Measurements from ENCODE around the gene SLC22A8.

SLC22A8 gene

DNA sequence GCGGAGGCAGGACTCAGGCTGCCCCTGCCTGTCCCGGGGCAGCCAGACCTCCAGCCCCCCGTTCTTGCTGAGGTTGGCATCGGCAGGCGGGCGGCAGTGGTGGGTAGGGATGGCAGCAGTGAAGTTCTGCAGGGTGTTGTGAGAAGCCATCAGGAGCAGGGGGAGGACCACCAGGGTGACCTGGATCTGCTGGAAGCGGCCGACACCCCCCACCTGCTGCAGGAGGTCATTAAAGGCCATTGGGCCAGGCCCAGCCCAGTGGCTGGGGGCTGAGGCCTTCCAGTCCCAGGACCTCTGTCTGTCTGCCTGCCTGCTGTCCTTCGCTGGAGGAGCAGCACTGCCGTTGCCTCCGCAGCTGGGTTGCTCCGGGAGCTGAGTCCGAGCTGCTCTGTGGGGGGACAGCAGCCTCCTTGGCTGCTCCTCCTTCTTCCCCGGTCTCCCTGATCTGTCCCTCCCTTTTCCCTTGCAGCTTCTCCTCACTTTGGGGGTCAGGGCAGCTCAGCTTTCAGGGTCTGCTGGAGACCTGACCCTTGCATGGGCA lies 31.1 kb downstream of the SLC22A8 start, which contains the start of gene SLC22A6:
Gene SLC22A6, minus strand, starts transcription at position 517 of the 541 bp plus-strand sequence. Its CDS starts 277 bp downstream, at position 240.
- H3K27me3 ChIP-seq (ENCODE audit: control insufficient read depth, insufficient read depth, low read length): peaks cover 13% of the 10 kb centered on the region
- no peaks in the 10 kb centered on the region for H3K4me1 ChIP-seq (ENCODE audit: control insufficient read depth, insufficient read depth, low read length)
- H3K9ac ChIP-seq (ENCODE audit: low read depth, low read length): no peak within 1 kb of the TSS
- no peaks in the 10 kb centered on the region for H3K36me3 ChIP-seq (ENCODE audit: insufficient read depth, low read length)
- H3K4me3 ChIP-seq (ENCODE audit: low read length): no peak within 1 kb of the TSS
- no peak within 1 kb of the TSS for H3K4me2 ChIP-seq (ENCODE audit: low read length)
- H3K9me3 ChIP-seq (replicated peaks; ENCODE audit: low read length): no peaks in the 10 kb centered on the region

DNA sequence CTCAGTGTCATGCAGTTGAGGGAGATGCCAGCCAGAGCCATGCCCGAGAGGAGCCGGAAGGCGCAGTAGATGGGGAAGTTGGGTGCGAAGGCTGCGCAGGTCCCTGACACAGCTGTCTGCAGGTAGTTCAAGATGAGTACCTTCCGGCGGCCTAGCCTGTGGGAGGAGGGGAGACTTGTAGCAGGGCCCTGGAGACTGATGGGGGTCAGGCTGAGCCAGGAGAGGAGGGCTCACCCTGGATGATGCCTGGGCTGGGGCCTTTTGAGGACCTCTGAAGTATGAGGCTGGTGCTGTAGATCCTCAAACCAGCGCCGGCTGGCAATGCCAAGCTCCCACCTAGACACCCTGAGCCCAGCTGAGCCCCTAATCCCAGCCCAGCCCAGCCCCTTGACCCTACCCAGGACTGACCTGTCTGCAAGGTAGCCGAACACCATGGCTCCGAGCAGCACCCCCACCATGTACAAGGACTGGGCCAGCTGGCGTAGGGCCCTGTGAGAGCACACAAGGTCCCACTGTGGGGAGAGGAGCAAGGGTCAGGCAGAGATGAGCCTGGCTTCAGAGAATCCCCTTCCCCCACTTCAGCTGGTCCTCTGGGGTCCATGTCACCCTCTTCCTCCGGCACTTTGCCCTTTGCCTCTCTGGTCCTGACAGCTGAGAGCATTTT lies 32.0 kb downstream of the SLC22A8 start:
- Histone ChIP-seq H3K9me3 (replicated peaks; ENCODE audit: low read length) (no peaks in the 10 kb centered on the region), H3K27me3 (ENCODE audit: control insufficient read depth, insufficient read depth, low read length) (peaks cover 8% of the 10 kb centered on the region), H3K36me3 (ENCODE audit: insufficient read depth, low read length) (no peaks in the 10 kb centered on the region), H3K4me2 (ENCODE audit: low read length) (no peak overlapping the region), H3K9ac (ENCODE audit: low read depth, low read length) (no peak overlapping the region), H3K4me1 (ENCODE audit: control insufficient read depth, insufficient read depth, low read length) (no peaks in the 10 kb centered on the region), H3K4me3 (ENCODE audit: low read length) (no peak overlapping the region)

DNA sequence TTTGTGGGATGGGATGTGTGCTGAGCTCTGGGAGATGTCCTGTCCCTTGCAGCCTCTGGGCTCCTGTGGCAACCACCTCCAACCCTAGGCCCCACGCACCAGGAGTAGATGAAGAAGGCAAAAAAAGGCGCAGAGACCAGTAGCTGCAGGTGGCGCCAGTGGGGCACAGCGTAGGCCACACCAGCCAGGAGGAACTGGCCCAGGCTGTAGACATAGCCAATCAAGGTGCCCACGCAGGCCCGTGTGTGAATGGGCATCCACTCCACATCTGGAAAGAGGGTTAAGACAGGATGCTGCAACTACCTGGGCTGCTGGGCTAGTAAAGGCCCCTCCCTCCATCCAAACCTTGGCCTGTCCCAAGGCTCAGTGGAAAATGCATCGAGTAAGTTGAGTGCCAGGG lies 33.9 kb downstream of the SLC22A8 start:
- Histone ChIP-seq H3K27me3 (ENCODE audit: control insufficient read depth, insufficient read depth, low read length) (no peaks in the 10 kb centered on the region), H3K9me3 (replicated peaks; ENCODE audit: low read length) (no peaks in the 10 kb centered on the region), H3K36me3 (ENCODE audit: insufficient read depth, low read length) (no peaks in the 10 kb centered on the region), H3K4me1 (ENCODE audit: control insufficient read depth, insufficient read depth, low read length) (no peaks in the 10 kb centered on the region), H3K4me3 (ENCODE audit: low read length) (no peak overlapping the region), H3K4me2 (ENCODE audit: low read length) (no peak overlapping the region), H3K9ac (ENCODE audit: low read depth, low read length) (no peak overlapping the region)

DNA sequence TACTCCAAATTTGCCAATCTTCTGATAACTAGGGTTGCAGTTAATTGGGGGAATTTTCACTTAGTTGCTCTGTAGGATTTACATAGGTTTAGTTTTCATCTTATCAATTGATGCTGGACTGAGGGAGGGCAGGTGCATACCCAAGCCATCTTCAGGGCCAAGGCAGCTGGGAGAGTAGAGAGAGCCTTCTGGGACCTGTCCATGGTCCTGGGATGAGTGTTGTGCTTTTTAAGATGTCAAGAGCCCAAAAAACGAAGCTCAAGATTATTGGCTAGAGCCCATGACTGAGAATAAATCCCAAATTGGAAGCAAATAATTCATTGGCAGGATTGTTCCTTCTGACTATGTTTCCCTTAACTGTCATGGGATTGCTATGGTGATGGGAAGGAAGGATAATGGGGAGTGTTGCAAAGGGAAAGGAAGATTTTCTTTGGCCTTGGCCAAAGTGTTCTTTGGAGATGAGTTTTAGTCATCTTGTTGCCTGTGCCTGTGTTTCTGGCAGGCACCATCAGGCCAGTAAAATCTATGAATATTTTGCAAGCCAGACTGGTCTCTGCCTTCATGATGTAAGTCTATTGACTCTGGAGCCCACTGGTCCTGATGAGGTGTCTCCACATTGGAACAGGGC lies 35.4 kb downstream of the SLC22A8 start:
- Histone ChIP-seq H3K9ac (ENCODE audit: low read depth, low read length) (no peak overlapping the region), H3K4me3 (ENCODE audit: low read length) (no peak overlapping the region), H3K9me3 (replicated peaks; ENCODE audit: low read length) (no peaks in the 10 kb centered on the region), H3K4me1 (ENCODE audit: control insufficient read depth, insufficient read depth, low read length) (no peaks in the 10 kb centered on the region), H3K27me3 (ENCODE audit: control insufficient read depth, insufficient read depth, low read length) (peaks cover 3% of the 10 kb centered on the region), H3K36me3 (ENCODE audit: insufficient read depth, low read length) (no peaks in the 10 kb centered on the region), H3K4me2 (ENCODE audit: low read length) (no peak overlapping the region)

DNA sequence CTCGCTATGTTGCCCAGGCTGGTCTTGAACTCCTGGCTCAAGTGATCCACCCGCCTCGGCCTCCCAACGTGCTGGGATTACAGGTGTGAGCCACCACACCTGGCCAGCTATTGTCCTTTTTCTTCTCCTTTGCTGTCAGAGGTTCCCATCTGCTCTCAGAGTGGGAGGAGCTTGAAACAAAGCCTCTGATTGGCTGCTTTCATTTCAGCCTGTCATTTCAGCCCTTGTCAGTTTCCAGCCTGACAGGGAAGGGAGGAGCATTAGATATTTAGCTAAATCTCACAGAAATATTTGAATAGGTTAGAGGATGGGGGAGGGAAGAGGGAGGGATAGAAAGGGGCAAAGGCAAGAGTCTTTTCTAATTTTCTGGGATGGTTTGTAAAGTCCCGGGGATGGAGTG lies 39.5 kb downstream of the SLC22A8 start:
- no peak overlapping the region for H3K9ac ChIP-seq (ENCODE audit: low read depth, low read length)
- peaks cover 6% of the 10 kb centered on the region for H3K27me3 ChIP-seq (ENCODE audit: control insufficient read depth, insufficient read depth, low read length)
- H3K4me3 ChIP-seq (ENCODE audit: low read length): no peak overlapping the region
- no peaks in the 10 kb centered on the region for H3K36me3 ChIP-seq (ENCODE audit: insufficient read depth, low read length)
- H3K4me2 ChIP-seq (ENCODE audit: low read length): no peak overlapping the region
- H3K4me1 ChIP-seq (ENCODE audit: control insufficient read depth, insufficient read depth, low read length): no peaks in the 10 kb centered on the region
- no peaks in the 10 kb centered on the region for H3K9me3 ChIP-seq (replicated peaks; ENCODE audit: low read length)

DNA sequence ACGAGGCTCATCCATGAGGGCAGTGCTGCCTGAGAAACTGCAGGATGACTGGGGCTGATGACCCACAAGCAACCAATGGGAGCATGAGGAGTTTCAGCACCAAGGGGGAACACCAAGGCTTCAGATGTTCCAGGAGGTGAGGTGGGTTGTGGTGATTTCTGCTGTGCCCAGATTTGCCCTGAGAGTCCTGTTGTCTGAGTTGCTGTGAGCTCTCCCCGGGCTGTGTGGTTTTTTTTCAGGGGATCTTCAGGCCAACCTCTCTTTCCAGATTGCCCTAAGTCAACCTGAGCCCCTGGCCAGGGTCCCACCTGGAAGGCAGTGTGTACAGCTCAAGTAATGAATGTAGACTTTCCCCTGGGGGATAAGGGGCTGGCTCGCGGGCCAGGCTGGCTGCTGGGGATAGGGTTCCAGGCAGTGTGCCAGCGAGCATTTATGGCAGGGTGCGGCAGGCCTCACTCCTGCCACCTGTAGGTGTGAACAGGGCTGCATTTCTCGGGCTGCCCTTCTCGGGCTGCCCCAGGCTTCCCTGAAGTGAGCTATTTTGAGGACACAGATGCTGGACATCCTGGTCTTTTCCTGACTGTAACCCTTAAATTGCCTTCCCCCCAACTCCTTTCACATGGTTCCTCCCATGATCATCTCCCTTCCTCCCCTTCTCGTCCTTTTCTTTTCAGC lies 40.7 kb downstream of the SLC22A8 start:
- no peak overlapping the region for H3K9ac ChIP-seq (ENCODE audit: low read depth, low read length)
- H3K4me1 ChIP-seq (ENCODE audit: control insufficient read depth, insufficient read depth, low read length): no peaks in the 10 kb centered on the region
- peaks cover 6% of the 10 kb centered on the region for H3K27me3 ChIP-seq (ENCODE audit: control insufficient read depth, insufficient read depth, low read length)
- no peak overlapping the region for H3K4me2 ChIP-seq (ENCODE audit: low read length)
- H3K36me3 ChIP-seq (ENCODE audit: insufficient read depth, low read length): no peaks in the 10 kb centered on the region
- H3K9me3 ChIP-seq (replicated peaks; ENCODE audit: low read length): no peaks in the 10 kb centered on the region
- H3K4me3 ChIP-seq (ENCODE audit: low read length): no peak overlapping the region

DNA sequence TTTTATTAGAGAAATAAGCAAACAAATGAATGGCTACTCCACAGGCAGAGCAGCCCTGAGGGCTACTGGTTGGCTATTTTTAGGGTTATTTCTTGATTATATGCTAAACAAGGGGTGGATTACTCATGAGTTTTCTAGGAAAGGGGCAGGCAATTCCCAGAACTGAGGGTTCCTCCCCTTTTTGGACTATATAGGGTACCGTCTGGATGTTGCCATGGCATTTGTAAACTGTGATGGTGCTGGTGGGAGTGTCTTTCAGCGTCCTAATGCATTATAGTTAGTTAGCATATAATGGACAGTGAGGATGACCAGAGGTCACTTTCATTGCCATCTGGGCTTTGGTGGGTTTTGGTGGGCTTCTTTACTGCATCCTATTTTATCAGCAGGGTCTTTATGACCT lies 50.1 kb downstream of the SLC22A8 start:
- Histone ChIP-seq H3K4me3 (ENCODE audit: low read length) (no peak overlapping the region), H3K36me3 (ENCODE audit: insufficient read depth, low read length) (no peaks in the 10 kb centered on the region), H3K4me1 (ENCODE audit: control insufficient read depth, insufficient read depth, low read length) (no peaks in the 10 kb centered on the region), H3K4me2 (ENCODE audit: low read length) (no peak overlapping the region), H3K9me3 (replicated peaks; ENCODE audit: low read length) (no peaks in the 10 kb centered on the region), H3K27me3 (ENCODE audit: control insufficient read depth, insufficient read depth, low read length) (peaks cover 12% of the 10 kb centered on the region), H3K9ac (ENCODE audit: low read depth, low read length) (no peak overlapping the region)

DNA sequence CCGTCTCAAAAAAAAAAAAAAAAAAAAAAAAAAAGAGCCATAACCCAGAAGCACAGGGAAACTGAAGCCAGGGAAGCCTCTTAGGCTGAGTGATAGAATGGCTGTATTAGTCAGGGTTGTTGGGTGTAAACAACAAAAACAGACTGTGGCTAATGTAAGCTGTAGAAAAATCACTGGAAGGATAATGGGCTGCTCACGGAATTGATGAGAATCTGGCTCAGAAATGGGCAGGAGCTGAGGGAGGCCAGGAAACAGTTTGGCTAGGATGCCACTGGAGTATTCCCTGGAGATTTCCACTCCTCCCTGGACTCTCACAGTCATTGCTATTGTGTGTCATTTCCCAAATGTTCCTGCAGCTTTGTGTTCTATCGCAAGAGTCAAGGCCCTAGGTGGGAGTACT lies 53.2 kb downstream of the SLC22A8 start:
- Histone ChIP-seq H3K9ac (ENCODE audit: low read depth, low read length) (no peak overlapping the region), H3K9me3 (replicated peaks; ENCODE audit: low read length) (no peaks in the 10 kb centered on the region), H3K4me1 (ENCODE audit: control insufficient read depth, insufficient read depth, low read length) (no peaks in the 10 kb centered on the region), H3K4me2 (ENCODE audit: low read length) (no peak overlapping the region), H3K27me3 (ENCODE audit: control insufficient read depth, insufficient read depth, low read length) (peaks cover 3% of the 10 kb centered on the region), H3K4me3 (ENCODE audit: low read length) (no peak overlapping the region), H3K36me3 (ENCODE audit: insufficient read depth, low read length) (no peaks in the 10 kb centered on the region)

DNA sequence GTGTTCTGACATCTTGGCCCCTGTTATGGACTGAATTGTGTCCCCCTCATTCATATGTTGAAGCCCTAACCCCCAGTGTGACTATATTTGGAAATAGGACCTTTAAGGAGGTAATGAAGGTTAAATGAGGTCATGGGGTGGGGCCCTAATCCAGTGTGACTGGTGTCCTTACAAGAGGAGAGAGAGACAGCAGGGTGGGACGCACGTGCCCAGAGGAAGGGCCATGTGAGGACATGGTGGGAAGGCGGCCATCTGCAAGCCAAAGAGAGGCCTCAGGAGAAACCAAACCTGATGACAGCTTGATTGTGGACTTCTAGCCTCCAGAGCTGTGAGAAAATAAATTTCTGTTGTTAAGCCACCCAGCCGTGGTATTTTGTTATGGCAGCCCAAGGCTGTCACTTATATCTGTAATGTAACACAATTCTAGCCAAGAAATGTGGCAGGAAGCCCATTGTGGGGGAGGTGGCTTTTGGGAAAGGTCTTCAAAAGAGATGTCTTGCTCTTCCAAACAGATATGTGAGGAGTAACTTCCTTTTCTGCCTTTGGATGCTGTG lies 54.5 kb downstream of the SLC22A8 start:
- Histone ChIP-seq H3K27me3 (ENCODE audit: control insufficient read depth, insufficient read depth, low read length) (peaks cover 3% of the 10 kb centered on the region), H3K36me3 (ENCODE audit: insufficient read depth, low read length) (no peaks in the 10 kb centered on the region), H3K4me1 (ENCODE audit: control insufficient read depth, insufficient read depth, low read length) (no peaks in the 10 kb centered on the region), H3K4me3 (ENCODE audit: low read length) (no peak overlapping the region), H3K9ac (ENCODE audit: low read depth, low read length) (no peak overlapping the region), H3K9me3 (replicated peaks; ENCODE audit: low read length) (no peaks in the 10 kb centered on the region), H3K4me2 (ENCODE audit: low read length) (no peak overlapping the region)

DNA sequence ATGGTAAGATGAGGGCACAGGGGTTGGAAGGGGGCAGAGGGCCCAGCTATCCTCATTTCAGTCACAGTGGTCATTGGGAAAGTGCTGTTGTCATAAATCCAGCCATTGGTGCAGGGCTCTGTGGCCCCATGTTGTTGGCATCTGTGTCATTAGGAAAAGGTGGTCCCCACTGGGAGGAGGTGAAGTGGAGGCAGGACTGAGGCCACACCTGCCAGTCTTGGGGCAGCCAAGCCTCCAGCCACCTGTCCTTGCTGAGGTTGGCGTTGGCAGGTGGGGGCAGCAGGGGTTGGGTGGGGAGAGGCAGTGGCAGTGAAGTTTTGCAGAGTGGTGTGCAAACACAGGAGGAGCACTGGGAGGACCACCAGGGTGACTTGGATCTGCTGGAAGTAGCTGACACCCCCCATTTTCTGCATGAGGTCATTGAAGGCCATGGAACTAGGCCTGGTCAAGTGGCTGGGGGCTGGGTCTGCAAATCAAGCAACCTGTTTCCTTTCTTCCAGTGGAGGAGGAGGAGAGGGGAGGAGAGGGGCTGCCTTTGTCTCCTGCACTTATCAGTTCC lies 56.1 kb downstream of the SLC22A8 start:
- Histone ChIP-seq H3K4me1 (ENCODE audit: control insufficient read depth, insufficient read depth, low read length) (no peaks in the 10 kb centered on the region), H3K9ac (ENCODE audit: low read depth, low read length) (no peak overlapping the region), H3K9me3 (replicated peaks; ENCODE audit: low read length) (no peaks in the 10 kb centered on the region), H3K4me3 (ENCODE audit: low read length) (no peak overlapping the region), H3K27me3 (ENCODE audit: control insufficient read depth, insufficient read depth, low read length) (peaks cover 3% of the 10 kb centered on the region), H3K4me2 (ENCODE audit: low read length) (no peak overlapping the region), H3K36me3 (ENCODE audit: insufficient read depth, low read length) (no peaks in the 10 kb centered on the region)

Measured in skeletal muscle satellite cell (primary cell).